IMR-90 (cell line): ENCODE results near the gene MARCO. TPM values are rescaled to one million over a fixed set of nuclear protein-coding genes. Genes with fewer than 3 reads are reported as not detected.
"Not testable (repeated sequence)": the region's sequence is repeated elsewhere in the genome, so short reads cannot be mapped to it uniquely, and the experiment has no call there.

Experiments
- ATAC-seq: fragments of 200-7000 bp; cut with Tn5 transposase; 2 replicates; pipeline ENCODE4 v1.9.1; 2020; ENCODE audit warnings: low read depth, mild to moderate bottlenecking, moderate library complexity
- BruUV-seq: library from RNA; stranded (reverse); fragments of 400-500 nt; replicated peaks from 2 replicates; lab custom pipeline; 2021; lab: Mats Ljungman, UMichigan
- CTCF ChIA-PET: fragments of 300-600 bp; formaldehyde crosslinking; extraction: SDS; loops from one replicate; lab custom pipeline; 2021; ENCODE audit warnings: antibody characterized with exemption; lab: Yijun Ruan, JAX
- POLR2A ChIA-PET: fragments of 300-600 bp; sonication (Branson Sonifier 250); formaldehyde crosslinking; loops from one replicate; lab custom pipeline; 2022; ENCODE audit warnings: antibody characterized with exemption; ENCODE audit not compliant: unreplicated experiment; lab: Charles Lee
- DNase-seq: peaks from one replicate; pipeline ENCODE4 v3.0.0; 2013
- H2AFZ ChIP-seq: replicated peaks from 2 replicates; pipeline ENCODE3; 2013; ENCODE audit warnings: low read length, mild to moderate bottlenecking; ENCODE audit not compliant: poor library complexity
- H2AK5ac ChIP-seq: 2 replicates; pipeline ENCODE4 v1.6.1; 2013; ENCODE audit warnings: low read depth, low read length, inconsistent platforms
- H2AK9ac ChIP-seq: replicated peaks from 2 replicates; pipeline ENCODE3; 2013; ENCODE audit warnings: mild to moderate bottlenecking, low read depth, low read length, moderate library complexity; ENCODE audit not compliant: poor library complexity
- H2BK120ac ChIP-seq: 2 replicates; pipeline ENCODE4 v1.6.1; 2013; ENCODE audit warnings: low read depth, low read length, inconsistent platforms
- H2BK15ac ChIP-seq: 3 replicates; pipeline ENCODE4 v1.6.1; 2013; ENCODE audit warnings: low read depth, low read length, inconsistent platforms
- H2BK20ac ChIP-seq: 2 replicates; pipeline ENCODE4 v1.6.1; 2013; ENCODE audit warnings: low read depth, mild to moderate bottlenecking, inconsistent platforms, low read length, moderate library complexity
- H2BK5ac ChIP-seq: 2 replicates; pipeline ENCODE4 v1.6.1; 2013; ENCODE audit warnings: mild to moderate bottlenecking, low read depth, low read length, inconsistent platforms; ENCODE audit not compliant: poor library complexity, severe bottlenecking
- H3K14ac ChIP-seq: replicated peaks from 2 replicates; pipeline ENCODE4 v1.6.1; 2013; ENCODE audit warnings: low read depth, low read length, inconsistent platforms
- H3K18ac ChIP-seq: 2 replicates; pipeline ENCODE4 v1.6.1; 2013; ENCODE audit warnings: low read depth, low read length, control low read depth
- H3K23ac ChIP-seq: 2 replicates; pipeline ENCODE4 v1.6.1; 2013; ENCODE audit warnings: low read depth, low read length, inconsistent platforms
- H3K27ac ChIP-seq: 2 replicates; pipeline ENCODE4 v1.5.1; 2013; ENCODE audit warnings: mild to moderate bottlenecking, control low read depth, low read length; ENCODE audit not compliant: insufficient read depth
- H3K27me3 ChIP-seq: 2 replicates; pipeline ENCODE4 v1.6.1; 2013; ENCODE audit warnings: low read length; ENCODE audit not compliant: control insufficient read depth, insufficient read depth
- H3K36me3 ChIP-seq: 2 replicates; pipeline ENCODE4 v1.6.1; 2013; ENCODE audit warnings: low read length, mixed read lengths; ENCODE audit not compliant: control insufficient read depth, insufficient read depth
- H3K4ac ChIP-seq: 2 replicates; pipeline ENCODE4 v1.6.1; 2013; ENCODE audit warnings: low read depth, low read length, inconsistent platforms
- H3K4me1 ChIP-seq: 2 replicates; pipeline ENCODE4 v1.6.1; 2013; ENCODE audit warnings: low read length, mixed read lengths; ENCODE audit not compliant: control insufficient read depth, insufficient read depth
- H3K4me2 ChIP-seq: 2 replicates; pipeline ENCODE4 v1.6.1; 2013; ENCODE audit warnings: low read depth, mild to moderate bottlenecking, control low read depth, low read length, moderate library complexity
- H3K4me3 ChIP-seq: 2 replicates; pipeline ENCODE4 v1.5.1; 2013; ENCODE audit warnings: low read depth, mild to moderate bottlenecking, control low read depth, low read length, moderate library complexity; ENCODE audit not compliant: insufficient read depth
- H3K56ac ChIP-seq: 2 replicates; pipeline ENCODE4 v1.6.1; 2013; ENCODE audit warnings: low read length, inconsistent platforms; ENCODE audit not compliant: insufficient read depth; ENCODE audit errors: extremely low read depth
- H3K79me1 ChIP-seq, 2 experiments: 2 replicates each; pipeline ENCODE4 v1.6.1; 2013; ENCODE audit warnings: low read length in 2 of 2, inconsistent platforms in 1 of 2, low read depth in 1 of 2
- H3K9ac ChIP-seq: 2 replicates; pipeline ENCODE4 v1.6.1; 2013; ENCODE audit warnings: low read depth, low read length, control low read depth
- H3K9me1 ChIP-seq: 2 replicates; pipeline ENCODE4 v1.6.1; 2013; ENCODE audit warnings: low read length, inconsistent platforms; ENCODE audit not compliant: insufficient read depth
- H3K9me3 ChIP-seq: 2 replicates; pipeline ENCODE4 v1.6.1; 2013; ENCODE audit warnings: low read length; ENCODE audit not compliant: control insufficient read depth, insufficient read depth
- H4K20me1 ChIP-seq: 2 replicates; pipeline ENCODE4 v1.6.1; 2013; ENCODE audit warnings: low read length, inconsistent platforms; ENCODE audit not compliant: insufficient read depth
- H4K5ac ChIP-seq: 2 replicates; pipeline ENCODE4 v1.6.1; 2013; ENCODE audit warnings: mild to moderate bottlenecking, low read depth, low read length, control low read depth
- H4K8ac ChIP-seq, 2 experiments: 2 replicates each; pipeline ENCODE4 v1.6.1; 2013; ENCODE audit warnings: low read depth in 2 of 2, low read length in 2 of 2, control low read depth in 1 of 2, inconsistent platforms in 1 of 2
- H4K91ac ChIP-seq: 2 replicates; pipeline ENCODE4 v1.6.1; 2013; ENCODE audit warnings: low read depth, low read length, inconsistent platforms; ENCODE audit not compliant: insufficient read depth
- CTCF ChIP-seq: conservative IDR thresholded peaks from 2 replicates; pipeline ENCODE4 v1.5.1; 2012; ENCODE audit warnings: mild to moderate bottlenecking, low read depth, low read length, improper control_type of control experiment
- ELK1 ChIP-seq: fragments of 150-350 bp; IDR thresholded peaks from 2 replicates; pipeline ENCODE4 v1.6.1; 2016; ENCODE audit warnings: low read depth, mild to moderate bottlenecking, low read length, moderate library complexity, borderline replicate concordance
- MXI1 ChIP-seq: IDR thresholded peaks from 2 replicates; pipeline ENCODE4 v1.6.1; 2012; ENCODE audit warnings: low read depth, mild to moderate bottlenecking, low read length, moderate library complexity, borderline replicate concordance
- POLR2A ChIP-seq: IDR thresholded peaks from 2 replicates; pipeline ENCODE4 v1.6.1; 2012; ENCODE audit warnings: mild to moderate bottlenecking, low read depth, low read length
- RCOR1 ChIP-seq: IDR thresholded peaks from 2 replicates; pipeline ENCODE4 v1.6.1; 2012; ENCODE audit warnings: mild to moderate bottlenecking, low read length, improper control_type of control experiment; ENCODE audit not compliant: insufficient replicate concordance
- RFX5 ChIP-seq: IDR thresholded peaks from 2 replicates; pipeline ENCODE4 v1.8.0; 2012; ENCODE audit warnings: low read depth, mild to moderate bottlenecking, low read length, moderate library complexity
- SMC3 ChIP-seq: fragments of 150-350 bp; IDR thresholded peaks from 2 replicates; pipeline ENCODE4 v1.6.1; 2016; ENCODE audit warnings: low read depth, mild to moderate bottlenecking, antibody characterized with exemption, low read length, moderate library complexity
- WGBS, 2 experiments: methylation state at CpG; one replicate each; pipeline versions ENCODE4 v1.1.5 to v1.1.7; 2013; ENCODE audit warnings: missing lambda C conversion rate in 2 of 2; ENCODE audit not compliant: insufficient read length in 1 of 2; ENCODE audit errors: extremely low coverage in 2 of 2; 5-methylcytosine and 5-hydroxymethylcytosine counted together
- dilution Hi-C: fragments of 300-500 bp; cut with HindIII; formaldehyde crosslinking; loops from one replicate; pipeline ENCODE4 v1.14.3; 2018; ENCODE audit warnings: low sequenced_read_pairs; ENCODE audit not compliant: unreplicated experiment
- in situ Hi-C: fragments of 300-500 bp; cut with MboI; formaldehyde crosslinking; loops from 3 replicates; pipeline ENCODE4 v1.14.3; 2019; ENCODE audit warnings: low sequenced_read_pairs, inconsistent platforms, mixed read lengths
- intact Hi-C: fragments of 100-400 bp; cut with micrococcal nuclease; formaldehyde crosslinking; loops from 2 replicates; pipeline ENCODE4 v1.10.0; 2022
- polyA plus RNA-seq, 3 experiments: library from polyadenylated mRNA; depleted of rRNA; stranded (reverse); fragments of >200 nt; gene quantifications; 2 replicates each; pipeline ENCODE4 v1.2.3, GENCODE V29; 2012; ENCODE audit warnings: low replicate concordance in 1 of 3
- total RNA-seq: library from RNA; depleted of rRNA; stranded (reverse); fragments of >200 nt; gene quantifications from 2 replicates; pipeline ENCODE4 v1.2.3, GENCODE V29; 2012

MARCO gene
- total and polyA plus RNA-seq, 2 of the 4 experiments (the other 2 are of a cell fraction) = not detected

GRCh38 chr2:119029297-119029696 is 87.3 kb downstream of the MARCO start:
- Histone ChIP-seq H3K4me3 (no peak overlapping the region), H2BK5ac (no peak overlapping the region), H3K4me1 (no peaks in the 10 kb centered on the region), H2BK20ac (no peak overlapping the region), H3K27me3 (no peaks in the 10 kb centered on the region), H3K27ac (no peak overlapping the region), H4K5ac (no peak overlapping the region), H2AFZ (no peak overlapping the region), H3K9me3 (no peaks in the 10 kb centered on the region), H2AK5ac (no peak overlapping the region), H4K20me1 (no peaks in the 10 kb centered on the region), H3K9ac (no peak overlapping the region), H4K91ac (no peak overlapping the region), H3K23ac (no peak overlapping the region), H3K79me1 (no peaks in the 10 kb centered on the region), H2BK15ac (no peak overlapping the region), H2BK120ac (no peak overlapping the region), H3K56ac (no peak overlapping the region), H3K4me2 (no peak overlapping the region), H3K9me1 (no peaks in the 10 kb centered on the region; the same call in 1 of the 2 replicates), H3K18ac (no peak overlapping the region), H3K14ac (no peak overlapping the region), H3K4ac (no peak overlapping the region), H2AK9ac (no peak overlapping the region), H3K36me3 (no peaks in the 10 kb centered on the region), H4K8ac (no peak overlapping the region)
- TF ChIP-seq RCOR1 = no peak
- no peak for TF ChIP-seq MXI1
- no peak for TF ChIP-seq ELK1
- TF ChIP-seq CTCF = no peak
- TF ChIP-seq RFX5 = no peak
- no peak for TF ChIP-seq SMC3
- TF ChIP-seq POLR2A = no peak
- DNase-seq = no peak
- intact Hi-C loops (no loop called here), dilution Hi-C loops (no loop called here), in situ Hi-C loops (loop anchor here (10.0 kb wide), 1 partner anchor 256 kb away; no protein-coding TSS in a partner anchor)
- no peak for ATAC-seq
- no TSS peak for BruUV-seq
- ChIA-PET POLR2A (no interaction called here), CTCF (no interaction called here)
- WGBS, 2 experiments = no CpG with 5 or more reads among the region's 5 CpGs

- H3K23ac ChIP-seq, CTCF ChIA-PET, H3K18ac ChIP-seq, H4K20me1 ChIP-seq, ATAC-seq, H3K4me3 ChIP-seq, H3K56ac ChIP-seq, H4K8ac ChIP-seq, H2BK20ac ChIP-seq, dilution Hi-C loops, H3K4me1 ChIP-seq, H3K36me3 ChIP-seq, H2BK15ac ChIP-seq, H3K79me1 ChIP-seq, H3K27me3 ChIP-seq, DNase-seq, H3K9ac ChIP-seq, H3K27ac ChIP-seq, H3K9me3 ChIP-seq, H2BK5ac ChIP-seq, H2AK5ac ChIP-seq, BruUV-seq, H3K4me2 ChIP-seq, H2BK120ac ChIP-seq, H3K14ac ChIP-seq, intact Hi-C loops, in situ Hi-C loops, H4K5ac ChIP-seq, H3K4ac ChIP-seq, H2AFZ ChIP-seq, H2AK9ac ChIP-seq, H4K91ac ChIP-seq, H3K9me1 ChIP-seq: not testable (repeated sequence)
- WGBS, 2 experiments = no CpG with 5 or more reads among the region's 5 CpGs
- POLR2A ChIA-PET = interaction anchor here (0.7 kb wide), 1 partner anchor 84 kb away, joined by 3 read pairs; no protein-coding TSS in a partner anchor
These were observed 95.9 kb downstream of the MARCO start for GRCh38 chr2:119037922-119038321.
